ENCODE data around the gene KRT33B.

DNA sequence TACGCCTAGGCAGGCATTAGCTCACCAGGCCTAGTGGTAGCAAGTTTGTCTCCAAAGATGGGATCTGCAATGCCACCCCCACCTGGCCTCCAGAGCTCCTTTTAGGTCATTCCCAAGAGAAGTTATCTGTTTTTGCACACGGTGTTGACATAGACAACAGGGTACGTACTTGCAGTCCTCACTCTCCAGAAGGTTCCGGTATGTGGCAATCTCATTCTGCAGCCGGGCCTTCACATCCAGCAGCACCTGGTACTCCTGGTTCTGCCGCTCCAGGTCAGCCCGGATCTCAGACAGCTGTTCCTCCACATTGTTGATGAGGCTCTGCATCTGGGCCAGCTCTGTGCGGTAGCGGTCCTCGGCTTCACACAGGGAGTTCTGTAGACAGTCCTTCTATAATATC, 37.6 kb upstream of the KRT33B start:
- TF ChIP-seq, protein P1, sequence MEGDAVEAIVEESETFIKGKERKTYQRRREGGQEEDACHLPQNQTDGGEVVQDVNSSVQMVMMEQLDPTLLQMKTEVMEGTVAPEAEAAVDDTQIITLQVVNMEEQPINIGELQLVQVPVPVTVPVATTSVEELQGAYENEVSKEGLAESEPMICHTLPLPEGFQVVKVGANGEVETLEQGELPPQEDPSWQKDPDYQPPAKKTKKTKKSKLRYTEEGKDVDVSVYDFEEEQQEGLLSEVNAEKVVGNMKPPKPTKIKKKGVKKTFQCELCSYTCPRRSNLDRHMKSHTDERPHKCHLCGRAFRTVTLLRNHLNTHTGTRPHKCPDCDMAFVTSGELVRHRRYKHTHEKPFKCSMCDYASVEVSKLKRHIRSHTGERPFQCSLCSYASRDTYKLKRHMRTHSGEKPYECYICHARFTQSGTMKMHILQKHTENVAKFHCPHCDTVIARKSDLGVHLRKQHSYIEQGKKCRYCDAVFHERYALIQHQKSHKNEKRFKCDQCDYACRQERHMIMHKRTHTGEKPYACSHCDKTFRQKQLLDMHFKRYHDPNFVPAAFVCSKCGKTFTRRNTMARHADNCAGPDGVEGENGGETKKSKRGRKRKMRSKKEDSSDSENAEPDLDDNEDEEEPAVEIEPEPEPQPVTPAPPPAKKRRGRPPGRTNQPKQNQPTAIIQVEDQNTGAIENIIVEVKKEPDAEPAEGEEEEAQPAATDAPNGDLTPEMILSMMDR (IDR thresholded peaks at IDR 0.05; ENCODE audit: borderline replicate concordance, extremely low read depth, low read length, poor library complexity, severe bottlenecking): no peak
- no peak for TF ChIP-seq EZH2 (IDR thresholded peaks at IDR 0.05; ENCODE audit: borderline replicate concordance, low read depth, low read length, severe bottlenecking)
